Erythroblast (primary cell): ENCODE data around the gene INS.

Source experiments
- GATA1 ChIP-seq: IDR thresholded peaks from 2 replicates; pipeline ENCODE4 v1.6.1; 2011; ENCODE audit warnings: low read depth, mild to moderate bottlenecking, control low read depth, low read length, moderate library complexity
- POLR2A ChIP-seq: IDR thresholded peaks from 2 replicates; pipeline ENCODE4 v1.6.1; 2011; ENCODE audit warnings: mild to moderate bottlenecking, low read length

DNA sequence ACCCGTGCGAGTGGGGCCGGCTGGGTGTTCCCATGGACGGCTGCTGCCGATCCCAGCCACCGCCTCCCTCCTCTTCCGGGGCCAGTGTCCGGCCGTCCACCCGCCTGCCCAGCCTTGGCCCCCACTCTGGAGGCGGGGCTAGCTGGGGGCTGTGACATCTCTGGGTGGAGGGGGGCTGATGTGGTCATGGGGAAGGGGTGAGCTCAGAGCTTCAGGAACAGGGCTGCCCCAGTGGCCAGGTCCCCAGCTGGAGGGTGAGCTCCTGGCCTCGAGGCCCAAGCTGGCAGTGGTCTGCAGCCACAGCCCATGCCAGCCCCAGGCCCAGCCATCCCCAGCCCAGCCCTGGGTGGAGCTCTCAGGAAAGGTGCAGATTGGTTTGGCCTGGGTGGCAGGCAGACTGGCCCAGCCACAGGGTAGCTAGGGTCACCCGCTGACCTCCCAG is 2.7 kb downstream of the INS start:
- TF ChIP-seq POLR2A (no peak), GATA1 (no peak)
